Thoracic aorta (tissue), 2 donors: Measurements from ENCODE around the gene TAX1BP1. TPM values are rescaled to one million over a fixed set of nuclear protein-coding genes. Genes with fewer than 3 reads are reported as not detected.

ENCODE experiments used
- ATAC-seq: fragments of 150-250 bp; one replicate; pipeline ENCODE4 v1.8.0; 2017; ENCODE audit warnings: low read depth; ENCODE audit not compliant: insufficient number of reproducible peaks, low FRiP score
- DNase-seq: peaks from one replicate; pipeline ENCODE4 v3.0.0-alpha.2; 2020; ENCODE audit warnings: low spot score
- H3K27ac ChIP-seq, 2 donors: fragments of 200-600 bp; sonication (generic); 1 replicate in 1 of 2; 2 replicates in 1 of 2; pipeline ENCODE4 v1.5.1; 2016; ENCODE audit warnings: mild to moderate bottlenecking in 2 of 2, moderate library complexity in 2 of 2
- H3K27me3 ChIP-seq: fragments of 200-600 bp; sonication (generic); replicated peaks from 2 replicates; pipeline ENCODE4 v1.6.0; 2016; ENCODE audit warnings: mild to moderate bottlenecking; ENCODE audit not compliant: insufficient read depth
- H3K36me3 ChIP-seq: fragments of 200-600 bp; sonication (generic); one replicate; pipeline ENCODE4 v1.5.1; 2016
- H3K4me1 ChIP-seq, 2 donors: fragments of 200-600 bp; sonication (generic); 1 replicate in 1 of 2; 2 replicates in 1 of 2; pipeline versions ENCODE4 v1.5.1 to v1.6.0; 2016; ENCODE audit warnings: low read depth in 2 of 2, mild to moderate bottlenecking in 1 of 2; ENCODE audit not compliant: control insufficient read depth in 1 of 2
- H3K4me3 ChIP-seq: fragments of 200-600 bp; sonication (generic); 2 replicates; pipeline ENCODE4 v1.5.1; 2016; ENCODE audit warnings: mild to moderate bottlenecking
- H3K9me3 ChIP-seq: fragments of 200-600 bp; sonication (generic); 2 replicates; pipeline ENCODE4 v1.5.1; 2016
- total RNA-seq, 2 donors: library from RNA; depleted of rRNA; stranded (reverse); fragments of >200 nt; gene quantifications; one replicate each; pipeline versions ENCODE4 v1.1.0 to v1.2.3, GENCODE V29; 2016
- TF ChIP-seq, protein P1 (sequence below): fragments of 200-600 bp; sonication (generic); IDR thresholded peaks from one replicate; pipeline ENCODE4 v1.5.1; 2019; ENCODE audit warnings: antibody characterized with exemption

Gene TAX1BP1
- total RNA-seq, 2 donors from 2014 or later, result 91.4 to 120 TPM

DNA sequence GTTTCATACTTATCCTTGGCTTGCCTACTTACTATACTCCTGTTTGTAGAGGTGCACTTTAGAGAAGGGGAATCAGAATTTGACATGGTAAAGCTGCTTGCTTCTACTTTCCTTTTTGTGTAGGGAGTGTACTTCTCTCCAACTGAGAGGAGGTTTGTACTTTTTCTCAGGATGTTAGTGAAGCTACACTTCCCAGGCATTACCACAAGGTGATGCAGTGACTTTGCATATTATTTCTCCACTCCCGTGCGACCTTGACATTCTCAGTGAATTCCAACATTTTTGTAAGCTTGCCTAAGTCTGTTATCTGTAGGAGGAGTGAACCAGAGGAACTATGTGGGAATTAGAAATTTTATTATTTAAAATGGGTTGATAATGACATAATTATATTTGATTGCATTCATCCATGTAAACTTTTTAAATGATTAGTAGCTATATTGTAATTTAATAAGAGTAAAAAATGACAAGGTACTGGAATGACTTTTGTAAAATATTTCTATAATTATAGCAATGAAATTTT, 5.2 kb downstream of the TAX1BP1 start:
- ATAC-seq, result no peak
- Histone ChIP-seq H3K27ac (no peak overlapping the region), H3K9me3 (no peaks in the 10 kb centered on the region), H3K4me1 (peaks cover 30 to 55% of the 10 kb centered on the region in 2 donors), H3K4me3 (no peak overlapping the region), H3K36me3 (peaks cover 17% of the 10 kb centered on the region), H3K27me3 (no peaks in the 10 kb centered on the region)
- no peak for DNase-seq
- TF ChIP-seq, protein P1, sequence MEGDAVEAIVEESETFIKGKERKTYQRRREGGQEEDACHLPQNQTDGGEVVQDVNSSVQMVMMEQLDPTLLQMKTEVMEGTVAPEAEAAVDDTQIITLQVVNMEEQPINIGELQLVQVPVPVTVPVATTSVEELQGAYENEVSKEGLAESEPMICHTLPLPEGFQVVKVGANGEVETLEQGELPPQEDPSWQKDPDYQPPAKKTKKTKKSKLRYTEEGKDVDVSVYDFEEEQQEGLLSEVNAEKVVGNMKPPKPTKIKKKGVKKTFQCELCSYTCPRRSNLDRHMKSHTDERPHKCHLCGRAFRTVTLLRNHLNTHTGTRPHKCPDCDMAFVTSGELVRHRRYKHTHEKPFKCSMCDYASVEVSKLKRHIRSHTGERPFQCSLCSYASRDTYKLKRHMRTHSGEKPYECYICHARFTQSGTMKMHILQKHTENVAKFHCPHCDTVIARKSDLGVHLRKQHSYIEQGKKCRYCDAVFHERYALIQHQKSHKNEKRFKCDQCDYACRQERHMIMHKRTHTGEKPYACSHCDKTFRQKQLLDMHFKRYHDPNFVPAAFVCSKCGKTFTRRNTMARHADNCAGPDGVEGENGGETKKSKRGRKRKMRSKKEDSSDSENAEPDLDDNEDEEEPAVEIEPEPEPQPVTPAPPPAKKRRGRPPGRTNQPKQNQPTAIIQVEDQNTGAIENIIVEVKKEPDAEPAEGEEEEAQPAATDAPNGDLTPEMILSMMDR, result peak; percentile 57

DNA sequence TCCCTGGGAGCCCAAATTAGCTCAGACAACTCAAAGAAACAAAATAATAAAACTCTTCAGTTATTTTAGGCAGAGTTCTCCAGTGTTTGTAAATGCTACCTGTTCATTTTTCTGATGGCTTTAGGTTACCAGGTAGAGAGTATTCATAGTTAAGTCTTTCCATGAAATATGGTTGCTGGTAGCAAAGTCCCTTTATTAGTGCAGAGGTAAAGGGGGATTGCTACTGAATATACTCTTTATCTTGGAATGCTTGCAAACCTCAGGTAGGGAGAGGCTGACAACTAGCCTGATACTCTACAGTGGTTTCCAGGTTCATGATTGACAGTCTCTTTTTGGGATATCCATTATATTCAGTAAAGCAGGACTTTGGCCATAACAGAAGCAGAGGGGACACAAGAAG, 6.5 kb downstream of the TAX1BP1 start:
- no peaks in the 10 kb centered on the region for H3K9me3 ChIP-seq
- ATAC-seq, result no peak
- peaks cover 23 to 51% of the 10 kb centered on the region in 2 donors for H3K4me1 ChIP-seq
- no peak overlapping the region for H3K27ac ChIP-seq
- H3K36me3 ChIP-seq, result peaks cover 21% of the 10 kb centered on the region
- H3K4me3 ChIP-seq, result no peak overlapping the region
- H3K27me3 ChIP-seq, result no peaks in the 10 kb centered on the region
- no peak for DNase-seq
- TF ChIP-seq, protein P1, result no peak

DNA sequence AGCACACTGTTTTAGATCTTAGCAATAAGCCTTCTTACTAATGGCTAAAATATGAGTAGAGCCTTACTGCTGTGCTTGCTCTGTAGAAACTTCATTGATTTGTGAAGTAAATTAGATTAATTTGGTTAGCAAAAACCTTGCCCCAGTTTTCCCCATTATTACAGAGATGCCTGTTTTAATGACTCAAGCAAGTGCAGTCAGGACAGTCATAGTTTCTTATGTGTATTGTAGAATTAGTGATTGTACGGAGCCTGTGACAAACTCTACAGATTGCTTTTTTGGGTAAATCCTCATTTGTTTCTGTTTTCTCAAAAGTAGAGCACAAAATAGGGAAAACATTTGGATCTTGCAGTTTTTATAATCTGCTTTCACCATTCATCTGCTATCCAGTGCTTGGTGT, 7.0 kb downstream of the TAX1BP1 start:
- H3K27ac ChIP-seq, result no peak overlapping the region
- H3K36me3 ChIP-seq, result peaks cover 21% of the 10 kb centered on the region
- TF ChIP-seq, protein P1, result no peak
- peaks cover 22 to 49% of the 10 kb centered on the region in 2 donors for H3K4me1 ChIP-seq
- no peaks in the 10 kb centered on the region for H3K9me3 ChIP-seq
- no peak overlapping the region for H3K4me3 ChIP-seq
- H3K27me3 ChIP-seq, result no peaks in the 10 kb centered on the region
- no peak for ATAC-seq
- no peak for DNase-seq

DNA sequence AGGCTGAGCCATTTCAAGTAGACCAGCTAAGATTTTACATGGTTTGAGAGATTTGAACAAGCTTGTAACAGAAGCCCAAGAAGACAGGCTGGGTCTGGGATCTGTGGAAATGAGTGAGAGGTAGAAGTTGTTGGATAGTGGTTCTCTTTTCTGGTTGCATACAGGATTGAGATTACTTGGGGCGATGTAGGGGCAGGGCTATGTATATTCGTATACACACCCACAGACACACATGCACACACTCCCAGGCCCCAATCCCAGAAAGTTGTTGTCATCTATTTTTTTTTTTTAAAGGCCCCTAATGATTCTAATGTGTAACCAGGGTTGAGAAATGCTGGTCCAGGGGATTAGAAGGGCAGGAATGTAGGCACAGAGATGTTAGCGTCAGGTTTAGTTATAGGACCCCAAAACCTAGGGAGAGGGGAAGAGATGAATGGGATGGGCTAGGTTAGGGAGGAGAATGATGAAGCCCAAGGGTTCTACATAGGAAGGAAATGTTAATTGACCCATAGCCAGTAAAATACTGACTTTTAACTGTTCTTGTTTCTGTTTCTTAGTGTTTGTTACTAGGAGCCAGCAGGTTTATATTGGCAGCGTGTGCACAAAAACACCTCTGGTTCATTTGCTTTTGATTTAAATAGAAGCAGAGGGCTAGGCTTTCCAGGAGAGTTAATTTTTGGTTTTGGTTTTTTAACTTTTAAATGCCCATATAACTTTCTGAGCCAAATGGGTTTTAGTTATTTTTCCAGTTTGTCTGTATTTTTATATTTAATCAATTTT, 7.8 kb downstream of the TAX1BP1 start:
- no peak overlapping the region for H3K4me3 ChIP-seq
- TF ChIP-seq, protein P1, result no peak
- H3K9me3 ChIP-seq, result no peaks in the 10 kb centered on the region
- ATAC-seq (no peak), DNase-seq (no peak)
- H3K36me3 ChIP-seq, result peaks cover 21% of the 10 kb centered on the region
- peaks cover 22 to 47% of the 10 kb centered on the region in 2 donors for H3K4me1 ChIP-seq
- no peaks in the 10 kb centered on the region for H3K27me3 ChIP-seq
- peak overlapping the region in 1 of 2 donors; percentile 11 for H3K27ac ChIP-seq

DNA sequence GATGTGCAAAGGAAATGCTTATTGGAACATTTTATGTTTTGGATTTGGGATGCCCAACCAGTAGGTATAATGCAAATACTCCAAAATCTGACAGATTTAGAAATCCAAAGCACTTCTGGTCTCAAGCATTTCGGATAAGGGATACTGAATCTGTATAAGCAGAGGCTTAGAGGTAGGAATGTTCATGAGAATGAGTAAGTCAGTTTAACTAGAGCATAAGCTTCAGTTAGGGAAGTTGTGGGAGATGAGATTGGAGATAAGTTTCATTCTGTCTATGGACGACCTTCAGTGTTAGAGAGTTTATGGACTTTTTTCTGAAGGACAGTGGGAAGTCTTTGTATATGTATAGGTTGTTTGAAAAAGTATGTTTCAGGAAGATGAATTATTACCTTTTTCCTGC, 10.4 kb downstream of the TAX1BP1 start:
- H3K36me3 ChIP-seq, result peaks cover 21% of the 10 kb centered on the region
- no peak overlapping the region for H3K4me3 ChIP-seq
- no peak for DNase-seq
- TF ChIP-seq, protein P1, result no peak
- no peak overlapping the region for H3K27ac ChIP-seq
- H3K9me3 ChIP-seq, result no peaks in the 10 kb centered on the region
- H3K27me3 ChIP-seq, result no peaks in the 10 kb centered on the region
- peaks cover 17 to 31% of the 10 kb centered on the region in 2 donors for H3K4me1 ChIP-seq
- no peak for ATAC-seq
